Measurements from ENCODE around the gene WWOX.
A peak's percentile ranks its signal among the peaks of the same experiment; 100 is the strongest.

Gene WWOX

DNA sequence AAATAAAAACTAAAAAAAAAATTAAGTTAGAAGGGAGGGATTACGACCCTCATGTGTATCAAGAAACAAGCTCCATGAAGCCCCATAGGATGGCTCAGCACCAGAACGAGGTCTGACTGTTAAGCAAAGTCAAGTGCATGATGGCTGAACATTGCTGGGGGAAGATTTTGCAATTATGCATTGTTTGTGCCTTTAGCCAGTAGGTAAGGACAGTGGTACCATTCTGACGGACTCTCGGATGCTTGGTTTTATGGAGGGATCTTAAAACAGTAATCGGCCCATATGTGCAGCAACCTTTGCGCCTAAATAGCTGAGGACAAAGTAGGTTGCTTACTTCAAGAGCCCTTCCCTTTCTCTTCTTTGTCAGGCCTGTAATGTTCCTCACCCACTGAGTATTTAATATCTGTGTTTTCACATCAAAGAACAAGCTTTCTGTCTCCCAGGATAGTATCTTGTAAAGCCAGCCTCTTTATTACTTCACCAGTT is 186.0 kb downstream of the WWOX start:
- TF ChIP-seq JUND (IDR thresholded peaks at IDR 0.05; ENCODE audit: low read depth): no peak
- in situ Hi-C loops (cut with HindIII; ENCODE audit: low pct_unique_long_range_greater_than_20kb, low sequenced_read_pairs): no loop called here
- DNase-seq (ENCODE audit: low read depth in 1 of 2, low spot score in 1 of 2): no peak

DNA sequence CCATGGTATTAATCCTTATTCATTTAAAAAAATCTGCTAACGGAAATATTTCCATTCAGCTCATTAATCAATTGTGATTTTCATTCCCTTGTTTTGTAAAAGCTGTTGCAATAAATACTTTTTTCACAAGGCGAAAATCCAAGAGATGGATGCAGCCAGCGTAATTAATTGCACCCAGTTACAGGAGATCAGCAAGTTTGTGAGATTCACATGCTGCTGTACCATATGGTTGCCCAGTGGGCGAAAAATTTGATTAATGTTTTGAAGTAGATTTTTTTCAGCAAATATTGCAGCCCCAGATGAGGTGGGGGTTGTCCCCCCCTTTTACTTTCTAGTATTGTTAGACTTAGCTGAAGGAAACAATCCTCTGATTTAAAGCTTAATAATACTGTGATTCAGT is 186.6 kb downstream of the WWOX start:
- no peak for DNase-seq (ENCODE audit: low read depth in 1 of 2, low spot score in 1 of 2)
- in situ Hi-C loops (cut with HindIII; ENCODE audit: low pct_unique_long_range_greater_than_20kb, low sequenced_read_pairs): no loop called here
- no peak for TF ChIP-seq JUND (IDR thresholded peaks at IDR 0.05; ENCODE audit: low read depth)

DNA sequence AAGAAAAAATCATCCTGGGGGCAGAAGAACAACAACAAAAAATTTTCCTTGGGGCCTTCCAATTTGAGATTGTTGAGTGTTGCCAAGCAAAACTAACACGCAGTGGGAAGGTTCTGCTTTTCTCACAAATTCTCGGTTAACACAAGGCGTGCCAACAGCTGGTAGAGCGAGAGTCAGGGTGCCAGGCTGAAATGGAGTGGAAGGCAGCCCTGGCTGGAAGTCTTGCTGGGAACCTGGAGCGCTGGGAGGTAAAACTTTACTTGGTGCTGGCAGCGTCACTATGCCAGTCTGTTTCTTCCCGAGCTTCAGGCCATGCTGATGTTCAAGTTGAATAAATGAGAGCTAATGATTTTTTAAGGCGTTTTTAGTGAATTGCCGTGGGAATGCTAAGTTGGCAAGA is 189.4 kb downstream of the WWOX start:
- no peak for DNase-seq (ENCODE audit: low read depth in 1 of 2, low spot score in 1 of 2)
- no peak for TF ChIP-seq JUND (IDR thresholded peaks at IDR 0.05; ENCODE audit: low read depth)

DNA sequence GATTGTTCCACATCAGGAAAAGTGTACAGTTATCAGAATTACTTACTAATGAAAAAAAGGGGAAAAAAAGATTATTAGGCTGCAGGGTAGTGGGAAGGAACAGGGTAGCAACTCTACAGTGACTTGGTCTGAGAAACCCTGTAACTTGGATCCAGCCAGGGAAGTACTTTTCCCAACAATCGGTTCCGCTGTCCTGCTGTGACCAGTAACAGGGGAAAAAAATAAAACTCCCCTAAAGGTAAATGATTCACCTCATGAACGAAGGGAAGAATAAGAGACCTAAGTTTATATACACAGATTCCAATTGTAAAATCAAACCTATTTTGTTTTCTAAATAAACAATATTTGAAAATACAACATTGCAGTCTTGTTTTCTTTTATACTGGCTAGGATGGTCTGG is 189.9 kb downstream of the WWOX start:
- DNase-seq (ENCODE audit: low read depth in 1 of 2, low spot score in 1 of 2): no peak
- no peak for TF ChIP-seq JUND (IDR thresholded peaks at IDR 0.05; ENCODE audit: low read depth)
- in situ Hi-C loops (cut with HindIII; ENCODE audit: low pct_unique_long_range_greater_than_20kb, low sequenced_read_pairs): no loop called here

More for the DNA sequence above, 189.4 kb downstream of the WWOX start:
- in situ Hi-C loops (cut with HindIII; ENCODE audit: low pct_unique_long_range_greater_than_20kb, low sequenced_read_pairs): no loop called here

DNA sequence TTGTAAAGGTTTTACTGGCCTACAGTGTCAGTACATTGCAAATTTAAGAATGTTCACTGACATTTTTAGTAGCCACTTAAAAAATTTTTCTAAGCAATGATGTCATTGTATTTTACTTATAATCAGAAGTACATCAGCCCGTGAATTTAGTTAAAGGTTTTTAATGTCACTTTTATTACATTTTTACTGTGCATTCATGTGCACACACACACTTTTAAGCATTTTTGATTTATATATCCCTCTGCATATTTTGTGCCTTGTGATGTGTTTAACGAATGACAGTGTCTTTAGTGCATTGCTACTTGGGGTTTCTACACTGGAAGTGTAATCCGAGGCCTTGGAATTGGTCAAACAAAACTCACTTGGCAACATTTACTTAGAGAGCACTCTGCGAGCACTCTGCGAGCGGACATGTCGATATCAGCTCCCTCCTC is 190.4 kb downstream of the WWOX start:
- TF ChIP-seq JUND (IDR thresholded peaks at IDR 0.05; ENCODE audit: low read depth): no peak
- in situ Hi-C loops (cut with HindIII; ENCODE audit: low pct_unique_long_range_greater_than_20kb, low sequenced_read_pairs): no loop called here
- peak in 1 of 2 experiments; percentile 7 for DNase-seq (ENCODE audit: low read depth in 1 of 2, low spot score in 1 of 2)

DNA sequence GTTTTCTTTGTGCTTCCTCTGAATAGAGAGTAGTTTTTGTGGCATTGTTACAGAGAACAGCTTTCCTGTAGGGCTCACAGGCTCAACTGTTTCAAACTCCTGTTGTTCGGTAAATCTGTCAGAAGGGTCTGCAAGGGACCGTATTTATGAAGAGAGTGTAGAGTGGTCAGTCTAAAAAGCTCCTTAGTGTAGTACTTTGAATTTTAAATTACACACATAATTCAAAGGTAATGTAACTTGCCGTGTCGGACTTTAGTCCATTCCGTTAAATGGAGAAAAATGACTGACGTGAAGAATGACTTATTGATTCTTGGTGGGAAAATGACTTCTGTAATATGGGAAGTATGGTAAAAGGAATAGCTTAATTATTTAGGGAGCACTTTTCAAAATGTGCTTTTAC is 190.9 kb downstream of the WWOX start:
- in situ Hi-C loops (cut with HindIII; ENCODE audit: low pct_unique_long_range_greater_than_20kb, low sequenced_read_pairs): no loop called here
- DNase-seq (ENCODE audit: low read depth in 1 of 2, low spot score in 1 of 2): no peak
- no peak for TF ChIP-seq JUND (IDR thresholded peaks at IDR 0.05; ENCODE audit: low read depth)

DNA sequence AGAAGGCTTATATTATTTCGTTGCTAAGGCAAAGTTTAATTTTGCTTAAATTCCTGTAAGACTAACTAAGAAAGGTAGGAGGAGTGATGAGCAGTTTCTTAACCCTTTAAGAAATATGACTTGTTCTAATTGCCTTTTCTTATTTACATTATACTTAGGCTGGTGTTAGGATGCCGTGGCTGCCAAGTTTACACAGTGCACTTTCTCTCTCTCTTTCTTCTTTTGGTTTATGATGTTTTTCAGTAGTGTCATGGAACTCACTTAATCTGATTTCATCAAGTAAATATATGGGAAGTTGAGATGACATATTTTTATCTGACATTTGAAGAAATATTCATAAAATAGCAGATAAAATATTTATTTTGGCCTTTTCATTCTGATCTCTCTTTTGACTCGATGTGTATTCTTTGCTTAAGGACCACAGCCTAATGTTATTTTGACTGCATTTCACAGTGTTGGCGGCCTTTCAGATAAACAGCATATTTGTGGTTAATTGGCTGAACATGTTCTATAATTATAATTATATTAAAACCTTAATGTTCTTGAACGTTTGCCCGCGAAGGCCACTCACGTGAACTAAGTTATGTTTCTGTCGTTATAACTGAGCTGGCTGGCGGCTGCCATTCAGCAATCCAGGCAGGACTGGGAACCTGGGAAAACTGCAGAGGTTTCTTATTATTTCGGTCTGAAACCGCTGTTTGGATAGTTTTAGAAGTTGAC is 191.6 kb downstream of the WWOX start:
- DNase-seq (ENCODE audit: low read depth in 1 of 2, low spot score in 1 of 2): peak in 1 of 2 experiments; percentile 78
- TF ChIP-seq JUND (IDR thresholded peaks at IDR 0.05; ENCODE audit: low read depth): no peak; the same call in 1 of the 2 replicates
- in situ Hi-C loops (cut with HindIII; ENCODE audit: low pct_unique_long_range_greater_than_20kb, low sequenced_read_pairs): no loop called here

DNA sequence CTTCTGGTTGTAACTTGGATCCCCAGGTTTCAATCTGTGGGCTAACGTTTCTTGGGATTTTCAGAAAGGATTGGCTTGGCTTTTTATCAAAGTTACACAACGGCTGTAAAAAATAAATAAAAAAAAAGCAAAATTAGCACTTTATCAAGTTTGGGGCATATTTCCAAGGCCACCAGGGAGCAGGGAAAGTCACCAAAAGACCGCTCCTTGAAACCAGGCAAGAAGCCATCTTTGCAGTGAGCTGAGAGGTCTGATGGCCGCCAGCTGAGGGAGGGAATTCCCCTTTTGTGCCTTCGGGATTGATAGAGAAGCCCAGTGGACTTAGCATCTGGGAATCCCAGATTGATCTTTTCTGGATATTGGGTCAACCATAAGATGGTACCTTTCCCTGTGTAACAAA is 192.2 kb downstream of the WWOX start:
- TF ChIP-seq JUND (IDR thresholded peaks at IDR 0.05; ENCODE audit: low read depth): no peak
- in situ Hi-C loops (cut with HindIII; ENCODE audit: low pct_unique_long_range_greater_than_20kb, low sequenced_read_pairs): no loop called here
- no peak for DNase-seq (ENCODE audit: low read depth in 1 of 2, low spot score in 1 of 2)

DNA sequence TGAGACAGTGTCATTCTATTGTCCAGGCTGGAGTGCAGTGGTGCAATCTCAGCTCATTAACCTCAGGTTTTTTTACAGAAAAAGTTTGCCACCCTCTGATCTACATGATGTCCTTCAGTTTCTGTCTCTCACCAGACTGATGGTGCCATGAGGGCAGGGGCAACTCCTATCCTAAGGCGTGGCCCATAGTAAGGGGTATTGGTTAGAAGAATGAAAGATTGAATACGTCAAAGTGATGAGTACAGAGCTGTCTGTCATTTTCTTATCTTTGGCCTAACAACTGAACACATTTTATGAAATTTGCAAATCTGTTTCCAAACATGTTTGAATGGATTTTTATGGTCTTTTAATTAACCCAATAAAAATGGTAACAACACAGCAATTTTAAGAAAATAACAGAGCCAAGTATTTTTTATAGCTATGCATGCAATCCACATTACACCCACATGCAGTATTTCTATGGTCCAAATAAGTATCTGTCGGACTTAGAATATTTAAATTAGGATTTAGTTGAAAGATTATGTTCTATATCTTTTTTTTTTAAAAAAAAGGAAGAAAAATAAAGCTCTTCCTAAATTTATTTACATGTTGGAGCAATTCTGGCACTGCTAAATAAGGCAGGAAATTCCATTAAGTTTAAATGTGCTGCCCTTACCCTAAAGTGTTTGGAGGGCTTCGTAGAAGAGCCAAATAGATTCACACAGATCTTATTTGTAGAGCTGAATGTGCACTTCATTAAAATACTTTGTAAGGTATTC is 192.8 kb downstream of the WWOX start:
- in situ Hi-C loops (cut with HindIII; ENCODE audit: low pct_unique_long_range_greater_than_20kb, low sequenced_read_pairs): no loop called here
- TF ChIP-seq JUND (IDR thresholded peaks at IDR 0.05; ENCODE audit: low read depth): no peak
- no peak for DNase-seq (ENCODE audit: low read depth in 1 of 2, low spot score in 1 of 2)

DNA sequence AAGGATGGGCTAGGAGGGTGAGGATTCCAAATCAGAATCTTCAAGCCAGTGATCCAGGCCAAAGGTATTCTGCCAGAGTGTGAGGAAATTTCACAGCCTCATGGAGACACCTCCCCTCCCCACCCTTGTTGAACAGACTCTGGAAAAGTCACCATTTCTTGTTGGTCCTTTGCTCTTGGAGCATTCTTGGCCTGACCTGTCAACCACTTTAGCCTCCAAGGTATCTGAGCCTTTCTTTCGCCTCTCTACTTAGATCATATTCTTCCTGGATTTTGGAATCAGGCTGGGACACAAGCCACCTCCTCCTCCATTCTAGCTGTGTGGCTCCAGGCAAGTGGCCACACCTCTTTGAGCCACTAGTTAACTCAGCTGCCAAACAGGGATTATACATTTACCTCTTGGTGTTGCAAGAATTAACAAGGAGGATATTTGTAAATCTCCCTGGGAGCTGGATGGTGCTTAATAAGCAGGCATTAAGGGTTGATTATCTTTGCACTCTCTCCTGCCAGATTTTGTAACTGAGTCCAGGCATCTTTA is 193.5 kb downstream of the WWOX start:
- in situ Hi-C loops (cut with HindIII; ENCODE audit: low pct_unique_long_range_greater_than_20kb, low sequenced_read_pairs): no loop called here
- TF ChIP-seq JUND (IDR thresholded peaks at IDR 0.05; ENCODE audit: low read depth): no peak
- DNase-seq (ENCODE audit: low read depth in 1 of 2, low spot score in 1 of 2): peak in 1 of 2 experiments; percentile 25

DNA sequence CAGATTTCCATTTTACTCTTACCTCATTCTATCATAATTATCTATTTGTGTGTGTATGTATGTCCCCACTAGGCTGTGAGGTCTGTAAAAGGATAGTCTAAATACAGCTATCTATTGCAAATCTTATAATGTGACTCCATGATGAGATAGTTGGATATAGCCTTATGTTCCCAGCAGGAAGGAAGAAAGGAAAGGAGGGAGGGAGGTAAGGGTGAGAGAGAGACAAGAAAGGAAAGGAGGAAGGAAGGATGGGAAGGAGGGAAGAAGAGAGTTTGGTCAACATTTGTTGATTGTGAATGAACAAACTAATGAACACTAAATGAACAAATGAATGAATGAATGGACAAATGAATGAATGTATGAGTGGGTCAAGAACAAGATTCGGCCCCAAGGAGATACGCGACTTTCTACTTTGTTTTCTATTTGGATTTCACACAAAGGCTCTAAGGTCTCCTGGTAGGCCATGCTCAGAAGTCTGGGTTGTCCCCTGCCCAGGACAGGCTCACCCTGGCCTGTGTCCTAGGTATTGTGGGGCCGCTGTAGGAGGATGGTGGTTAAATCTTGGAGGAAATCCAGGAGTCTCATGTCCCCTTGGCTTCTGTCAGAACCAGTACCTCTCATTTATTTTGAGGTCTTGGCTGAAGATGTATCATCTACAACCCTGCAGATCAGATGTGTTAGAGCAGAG is 195.2 kb downstream of the WWOX start:
- TF ChIP-seq JUND (IDR thresholded peaks at IDR 0.05; ENCODE audit: low read depth): no peak
- in situ Hi-C loops (cut with HindIII; ENCODE audit: low pct_unique_long_range_greater_than_20kb, low sequenced_read_pairs): no loop called here
- no peak for DNase-seq (ENCODE audit: low read depth in 1 of 2, low spot score in 1 of 2)

DNA sequence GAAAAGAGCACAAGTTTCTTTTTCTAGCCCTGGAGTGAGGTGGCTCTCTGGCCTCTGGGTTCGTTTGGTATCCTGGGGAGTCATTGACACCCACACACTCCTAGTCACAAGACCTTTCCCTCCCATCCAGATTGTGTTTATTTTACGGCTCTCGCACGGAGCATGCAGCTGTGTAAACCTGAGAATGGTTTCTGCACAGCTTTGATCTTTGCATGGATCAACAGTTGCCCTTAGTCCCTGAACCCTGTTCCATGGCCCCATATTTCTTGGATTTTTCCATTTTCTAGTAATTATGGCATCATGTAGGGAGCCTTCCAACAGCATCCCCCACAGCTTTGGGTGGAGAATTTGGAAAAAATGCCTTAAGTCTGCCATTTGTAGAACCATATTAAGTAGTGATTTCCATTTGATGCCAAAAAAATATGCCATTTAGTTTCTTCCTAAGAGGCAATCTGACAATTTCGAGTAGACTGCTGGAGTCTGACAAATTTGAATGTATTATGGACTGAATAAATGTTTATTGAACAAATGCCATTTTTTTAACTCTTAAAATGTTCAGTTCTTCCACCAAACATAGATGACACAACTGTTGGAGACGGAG is 197.7 kb downstream of the WWOX start:
- in situ Hi-C loops (cut with HindIII; ENCODE audit: low pct_unique_long_range_greater_than_20kb, low sequenced_read_pairs): no loop called here
- peak in 1 of 2 experiments; percentile 27 for DNase-seq (ENCODE audit: low read depth in 1 of 2, low spot score in 1 of 2)
- no peak for TF ChIP-seq JUND (IDR thresholded peaks at IDR 0.05; ENCODE audit: low read depth)
